ENCODE results near the gene COL11A1.
"Not testable (repeated sequence)": the region's sequence is repeated elsewhere in the genome, so short reads cannot be mapped to it uniquely, and the experiment has no call there.

Gene COL11A1

DNA sequence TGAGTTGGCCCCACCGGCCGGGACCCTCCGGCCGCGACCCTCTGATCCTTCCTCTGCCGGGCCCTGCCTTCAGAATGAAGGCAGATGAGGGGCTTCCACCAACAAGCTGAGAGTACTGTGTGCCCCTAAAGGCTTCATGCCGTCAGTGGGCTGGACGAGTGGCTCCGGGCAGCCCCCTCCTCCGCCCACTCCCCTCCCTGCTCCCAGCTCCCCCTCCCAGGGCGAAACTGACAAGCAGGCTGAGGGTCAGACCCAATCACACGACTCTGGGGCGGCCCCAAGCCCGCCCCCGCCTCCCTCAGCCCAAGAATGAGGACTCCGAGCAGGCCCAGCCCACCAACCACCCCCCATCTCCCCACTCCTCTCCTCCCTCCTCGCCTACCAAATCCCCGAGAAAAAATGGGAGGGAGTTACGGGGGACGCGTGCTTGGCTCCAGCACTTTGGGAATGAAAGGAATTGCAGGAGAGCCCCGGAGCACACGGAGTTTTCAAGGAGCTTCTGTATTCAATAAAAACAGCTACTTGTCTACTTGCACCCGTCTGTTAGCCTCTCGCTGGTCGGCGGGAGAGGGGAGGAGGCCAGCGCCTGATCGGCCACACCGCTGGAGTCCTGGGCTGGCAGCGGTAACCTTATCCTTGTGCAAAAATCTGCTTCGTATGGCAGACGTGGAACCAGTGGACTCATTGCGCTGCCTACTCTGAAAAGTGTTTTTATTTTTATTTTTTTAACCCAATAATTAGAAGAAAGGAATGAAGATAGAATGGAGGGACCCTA is at the start of gene COL11A1:
TSS of gene COL11A1 (minus strand) at position 147 of the 775 bp plus-strand sequence. CDS start 344 bp downstream, outside the sequence.
- DNase-seq = no peak

DNA sequence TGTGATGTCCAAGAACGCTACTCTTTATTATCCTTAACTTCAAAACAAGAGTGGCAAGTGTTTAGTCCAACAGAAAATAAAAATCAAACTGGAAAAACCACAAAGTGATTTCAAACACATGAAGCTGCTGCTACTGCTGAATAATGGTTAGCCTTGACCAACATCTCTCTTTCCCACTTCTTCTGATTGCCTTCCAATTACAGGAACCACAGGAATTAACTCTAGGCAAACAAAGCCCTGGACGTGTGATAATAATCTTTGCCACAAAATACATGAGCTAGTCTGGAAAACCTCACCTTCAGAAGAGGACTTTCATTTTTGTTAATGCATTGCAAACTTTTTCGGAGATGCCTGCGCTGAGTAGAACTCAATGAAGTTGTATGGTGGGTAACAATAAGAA is 48.6 kb upstream of the COL11A1 start:
- DNase-seq = no peak

DNA sequence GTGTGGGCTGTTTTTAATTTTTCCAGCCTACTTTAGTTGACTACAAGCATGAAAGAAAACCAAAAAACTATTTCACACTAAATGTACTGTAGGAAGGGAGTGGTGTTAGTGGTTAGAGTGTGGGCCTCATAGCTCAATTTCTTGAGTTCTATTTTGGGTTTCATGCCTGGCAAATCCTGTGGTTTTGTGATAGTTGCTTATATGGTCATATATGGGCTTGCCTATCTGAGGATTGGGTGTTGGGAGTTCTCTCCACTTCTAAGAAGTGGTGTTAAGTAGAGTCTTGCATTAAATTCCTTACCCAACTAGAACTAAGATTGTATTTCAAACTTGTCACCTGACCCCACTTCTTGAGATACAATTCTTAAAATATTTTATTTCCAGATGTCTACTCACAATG is 37.8 kb upstream of the COL11A1 start:
- no peak for DNase-seq

DNA sequence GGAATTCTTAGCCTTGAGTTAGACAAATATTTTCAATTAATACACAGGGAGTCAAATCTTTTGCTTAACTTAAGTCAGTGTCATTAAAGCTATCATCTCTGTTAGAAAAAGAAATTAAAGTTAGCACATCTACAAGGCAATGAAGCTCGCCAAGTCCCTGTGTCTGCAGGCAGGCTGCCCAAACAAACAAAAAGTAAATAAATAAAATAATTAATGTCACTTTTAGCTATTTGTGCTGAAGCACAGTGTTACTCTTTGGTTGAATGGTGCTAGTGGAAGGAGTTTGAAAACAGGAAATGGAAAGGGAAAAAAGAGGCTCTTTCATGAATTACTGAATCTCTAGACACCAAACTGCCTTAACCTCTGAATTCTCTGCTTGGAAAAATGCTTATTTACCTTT is 37.1 kb upstream of the COL11A1 start:
- DNase-seq = no peak

DNA sequence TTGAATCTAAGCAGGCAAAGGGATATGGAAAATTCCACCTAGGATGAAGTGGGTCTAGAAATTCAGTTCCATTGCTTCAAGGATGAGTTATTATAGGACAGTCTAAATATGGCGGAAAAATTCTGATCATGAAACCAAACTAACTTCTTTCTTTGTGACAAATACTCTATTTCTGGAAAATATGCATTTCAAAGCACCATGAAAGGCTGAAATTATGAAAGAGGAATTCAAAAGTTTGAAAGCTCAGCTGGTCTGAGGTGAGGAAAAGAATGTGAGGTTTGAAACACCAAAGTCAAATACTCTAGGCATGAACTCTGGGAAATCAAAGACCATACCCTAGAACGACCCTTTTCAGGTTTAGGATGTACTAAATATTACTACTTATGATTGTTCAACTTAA is 36.4 kb upstream of the COL11A1 start:
- DNase-seq = no peak

DNA sequence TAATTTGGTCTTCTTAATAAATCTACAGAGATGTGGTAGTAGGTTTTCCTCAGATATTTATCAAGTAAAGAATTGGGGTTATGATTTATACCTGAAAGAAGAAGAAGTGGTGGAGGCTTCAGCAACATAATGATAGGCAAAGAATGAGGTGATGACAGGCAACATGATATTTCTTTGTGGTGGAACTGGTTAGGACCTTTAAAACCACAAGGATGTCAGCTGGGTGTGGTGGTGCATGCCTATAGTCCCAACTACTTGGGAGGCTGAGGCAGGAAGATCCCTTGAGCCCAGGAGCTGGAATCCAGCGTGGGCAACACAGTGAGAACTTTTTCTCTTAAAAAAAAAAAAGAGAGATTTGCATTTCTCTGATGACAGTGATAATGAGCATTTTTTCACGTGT is 34.1 kb upstream of the COL11A1 start:
- DNase-seq = no peak

DNA sequence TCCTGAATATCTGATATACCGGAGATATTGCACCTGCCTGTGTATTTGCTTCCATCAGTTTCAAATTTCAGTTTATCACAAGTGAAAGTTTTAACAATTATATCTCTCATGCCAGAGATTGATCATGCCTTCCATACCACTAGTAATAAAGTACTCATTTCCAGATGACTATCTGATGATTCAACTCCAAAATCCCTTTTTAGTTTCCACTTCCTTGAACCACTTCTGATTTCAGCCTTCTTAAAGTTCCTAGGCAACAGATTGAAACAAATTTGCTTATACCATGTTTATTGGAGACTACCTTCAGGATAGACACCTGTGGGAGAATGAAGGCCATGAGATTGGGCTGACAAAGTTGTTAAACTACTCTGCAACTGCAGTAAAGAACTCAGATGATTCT is 21.5 kb upstream of the COL11A1 start:
- no peak for DNase-seq

DNA sequence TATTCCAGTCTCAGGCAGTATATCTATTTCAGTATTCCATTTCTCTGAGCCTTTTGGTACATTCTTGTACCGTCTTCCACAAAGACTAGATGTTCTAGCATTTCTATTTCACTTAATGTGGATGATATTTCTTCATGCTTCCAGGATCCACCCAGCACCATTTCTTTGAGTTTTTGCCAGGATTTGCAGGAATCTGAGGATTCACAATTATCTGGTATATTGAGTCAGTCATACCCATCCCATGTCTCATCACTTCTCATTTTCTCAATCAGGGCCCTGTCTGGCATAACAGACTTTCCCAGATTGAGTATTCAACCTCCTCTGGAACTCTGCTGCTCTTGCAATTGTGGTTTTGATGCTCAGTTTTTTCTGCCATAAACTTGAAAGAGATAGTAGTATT is 20.9 kb upstream of the COL11A1 start:
- no peak for DNase-seq

DNA sequence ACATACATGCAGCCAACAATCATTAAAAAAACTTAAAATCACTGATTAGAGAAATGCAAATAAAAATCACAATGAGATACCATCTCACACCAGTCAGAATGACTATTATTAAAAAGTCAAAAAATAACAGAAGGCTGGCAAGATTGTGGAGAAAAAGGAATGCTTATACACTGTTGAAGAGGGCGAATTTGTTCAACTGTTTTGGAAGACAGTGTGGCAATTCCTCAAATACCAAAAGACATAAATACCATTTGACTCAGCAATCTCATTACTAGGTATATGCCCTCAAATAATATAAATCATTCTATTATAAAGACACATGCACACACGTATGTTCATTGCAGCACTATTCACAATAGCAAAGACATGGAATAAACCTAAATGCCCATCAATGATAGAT is 19.9 kb upstream of the COL11A1 start:
- not testable (repeated sequence) for DNase-seq

DNA sequence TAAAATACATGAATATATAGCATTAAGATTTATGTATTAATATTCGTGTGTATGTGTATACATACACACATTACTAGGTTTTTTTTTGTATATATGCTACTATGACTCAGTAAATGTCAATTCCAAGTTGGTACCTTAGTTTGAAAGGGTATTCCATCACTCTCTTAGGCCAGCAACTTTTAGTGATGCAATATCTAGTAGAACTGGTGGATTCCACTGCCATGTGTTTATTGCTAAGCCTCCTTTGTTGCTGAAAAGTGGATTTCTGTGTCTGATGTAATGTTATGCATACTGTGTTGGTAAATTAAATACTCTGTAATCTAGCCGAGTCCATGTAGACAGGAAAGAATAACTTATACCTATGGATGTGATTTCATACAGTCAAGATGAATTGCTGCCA is 16.9 kb upstream of the COL11A1 start:
- no peak for DNase-seq

DNA sequence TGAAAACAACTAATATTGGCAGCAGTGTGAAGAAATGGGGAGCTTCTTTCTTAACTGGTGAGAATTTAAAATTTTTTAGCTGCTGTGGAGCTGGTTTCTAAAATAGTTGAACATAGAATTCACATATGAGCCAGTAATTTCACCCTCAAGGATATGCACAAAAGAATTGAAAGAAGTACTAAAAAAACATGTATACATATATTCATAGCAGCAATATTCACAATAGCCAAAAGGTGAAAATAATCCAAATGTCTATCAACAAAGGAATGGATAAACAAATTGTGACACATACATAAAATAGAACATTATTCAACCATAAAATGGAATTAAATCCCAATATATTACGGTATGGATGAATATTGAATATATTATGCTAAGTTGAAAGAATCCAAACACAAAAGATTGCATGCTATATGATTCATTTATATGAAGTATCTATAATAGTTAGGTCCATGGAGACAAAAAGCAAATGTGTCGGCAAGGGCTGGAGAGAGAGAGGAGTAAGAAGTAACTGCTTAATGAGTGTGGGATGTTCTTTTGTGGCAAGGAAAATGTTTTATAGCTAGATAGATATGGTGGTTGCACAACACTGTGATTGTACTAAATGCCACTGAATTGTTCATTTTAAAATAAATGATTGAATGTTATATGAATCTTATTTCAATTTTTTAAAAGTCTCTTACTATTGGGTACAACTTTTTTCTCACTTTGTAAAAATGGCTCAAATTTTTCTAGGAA is 14.8 kb upstream of the COL11A1 start:
- no peak for DNase-seq

DNA sequence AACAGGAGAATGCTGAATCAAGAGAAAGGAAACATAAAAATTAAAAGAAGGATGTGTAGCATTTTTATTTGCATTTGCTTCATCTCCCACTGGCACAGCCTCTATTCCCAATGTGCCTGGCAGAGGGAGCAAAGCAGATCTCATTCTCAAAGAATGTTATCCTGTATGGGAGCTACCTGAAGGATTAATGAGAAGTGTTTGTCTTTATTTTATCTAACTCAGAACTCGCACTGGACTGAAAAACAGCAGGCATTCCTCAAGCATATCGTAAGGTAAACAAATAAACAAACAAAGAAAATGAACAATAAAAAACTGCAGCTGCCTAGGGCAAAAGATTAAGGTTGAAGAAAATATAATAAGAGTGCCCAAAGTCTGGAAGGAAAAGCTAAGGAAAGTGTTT is 12.7 kb upstream of the COL11A1 start:
- DNase-seq = no peak

DNA sequence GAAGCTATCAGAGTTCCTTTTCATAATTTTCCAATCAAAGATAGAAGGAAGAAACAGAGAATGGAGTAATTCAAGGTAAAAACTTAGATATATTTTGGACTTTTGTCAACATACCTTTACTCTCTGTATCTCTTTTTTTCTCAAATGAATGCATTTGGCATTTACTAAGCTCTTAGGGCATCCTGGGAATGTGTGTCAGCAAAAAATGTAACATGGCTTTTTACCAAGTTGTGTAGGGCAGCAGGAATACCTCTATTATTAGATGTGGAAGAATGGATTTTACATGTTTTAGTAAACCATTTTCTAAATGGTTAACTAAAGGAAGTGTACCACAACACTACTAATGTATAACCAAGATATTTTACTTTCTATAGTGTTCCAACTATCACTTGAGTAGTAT is 4.2 kb upstream of the COL11A1 start:
- DNase-seq = no peak

DNA sequence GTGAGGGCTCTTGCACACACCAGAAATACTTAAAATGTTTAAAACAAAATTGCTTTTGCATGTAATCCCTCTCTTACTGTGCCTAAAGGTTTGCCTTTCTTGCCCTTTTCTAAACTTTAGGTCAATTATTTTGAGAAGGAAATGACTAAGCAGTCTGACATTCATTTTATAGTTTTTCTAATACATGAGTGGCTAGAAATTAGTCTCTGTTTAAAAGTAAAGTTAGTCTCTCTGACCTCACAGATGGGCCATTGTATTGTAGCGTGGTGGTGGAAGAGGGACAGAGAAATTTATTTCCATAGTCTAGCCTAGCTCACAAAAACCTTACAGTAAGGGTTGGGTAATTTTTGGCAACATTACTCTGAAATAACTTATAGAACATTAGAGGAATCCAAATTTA is 3.6 kb upstream of the COL11A1 start:
- DNase-seq = no peak

DNA sequence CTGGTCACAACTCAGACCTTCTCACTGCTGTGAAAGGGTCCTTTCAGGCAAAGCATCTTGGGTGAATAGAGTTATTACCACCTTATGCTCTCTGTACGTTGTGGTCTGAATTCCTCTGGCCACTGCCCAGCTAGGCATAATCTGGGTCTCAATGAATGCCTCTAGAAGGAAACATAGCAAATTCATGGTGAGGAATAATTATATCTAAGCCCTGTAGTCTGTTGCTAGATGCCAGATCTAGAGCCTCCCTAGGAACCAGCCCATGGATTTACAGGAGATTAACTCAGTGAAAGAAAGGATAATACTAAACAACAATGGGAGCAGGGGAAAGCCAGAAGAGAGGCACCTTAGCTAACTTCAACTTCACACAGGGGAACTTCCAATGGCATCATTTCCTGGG is 2.4 kb upstream of the COL11A1 start:
- no peak for DNase-seq

DNA sequence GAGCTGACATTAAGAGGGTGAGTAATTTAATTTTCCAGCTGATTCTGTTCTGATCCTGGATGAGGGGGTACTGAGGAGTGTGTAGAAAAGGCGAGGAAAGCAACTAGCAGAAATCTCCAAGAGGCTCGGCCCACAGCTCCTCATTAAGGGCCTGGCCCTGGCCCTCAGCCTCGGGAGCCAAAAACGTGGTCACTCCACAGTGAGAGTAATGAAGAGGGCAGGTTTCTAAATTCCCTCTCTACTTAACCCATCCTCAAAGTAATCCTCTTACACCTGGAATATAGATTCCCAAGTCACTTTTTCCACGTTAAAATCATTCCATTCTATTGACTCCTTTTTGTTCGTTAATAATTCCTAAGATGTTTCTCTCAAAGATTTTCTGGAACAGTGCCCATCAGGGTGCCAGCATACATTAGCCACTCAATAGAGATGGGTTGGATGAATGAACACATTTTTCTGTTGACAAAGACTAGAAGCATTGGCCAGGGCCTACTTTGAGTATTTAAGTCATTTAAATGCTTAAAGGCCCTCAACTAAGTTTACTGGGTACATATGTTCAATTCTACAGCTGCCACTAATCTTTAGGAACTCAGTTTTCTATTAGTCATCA is 1.1 kb upstream of the COL11A1 start:
- DNase-seq = no peak

DNA sequence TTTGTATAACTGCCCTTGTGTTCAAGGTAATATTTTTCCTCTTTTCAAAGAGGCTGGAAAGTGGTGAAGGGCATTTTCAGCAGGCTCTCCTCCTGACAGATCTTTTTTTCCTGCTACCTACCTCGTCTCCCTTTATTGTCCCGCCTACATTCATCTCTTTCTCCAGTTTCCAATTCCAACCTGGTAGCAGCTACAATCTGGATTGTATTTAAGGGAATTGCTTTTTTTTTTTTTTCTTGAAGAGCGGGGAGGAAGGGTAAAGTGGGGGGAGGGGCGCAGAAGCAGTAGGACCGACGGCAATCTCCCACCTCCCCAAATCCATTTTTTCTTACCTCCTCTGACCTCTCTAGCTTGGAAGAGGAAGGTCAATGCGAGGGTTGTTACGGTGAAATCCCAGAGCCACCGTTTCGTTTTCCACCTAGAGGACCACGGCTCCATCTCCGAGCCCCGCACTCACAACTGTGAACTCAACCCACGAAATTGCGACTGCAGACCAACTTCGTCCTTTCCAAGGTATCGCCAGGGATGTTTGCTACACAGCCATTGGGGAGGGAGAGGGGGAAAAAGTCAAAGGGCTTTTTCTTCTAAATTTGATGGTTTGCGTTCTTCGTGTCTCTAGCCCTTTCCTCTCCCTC is 464 bp downstream of the COL11A1 start:
- DNase-seq = no peak

DNA sequence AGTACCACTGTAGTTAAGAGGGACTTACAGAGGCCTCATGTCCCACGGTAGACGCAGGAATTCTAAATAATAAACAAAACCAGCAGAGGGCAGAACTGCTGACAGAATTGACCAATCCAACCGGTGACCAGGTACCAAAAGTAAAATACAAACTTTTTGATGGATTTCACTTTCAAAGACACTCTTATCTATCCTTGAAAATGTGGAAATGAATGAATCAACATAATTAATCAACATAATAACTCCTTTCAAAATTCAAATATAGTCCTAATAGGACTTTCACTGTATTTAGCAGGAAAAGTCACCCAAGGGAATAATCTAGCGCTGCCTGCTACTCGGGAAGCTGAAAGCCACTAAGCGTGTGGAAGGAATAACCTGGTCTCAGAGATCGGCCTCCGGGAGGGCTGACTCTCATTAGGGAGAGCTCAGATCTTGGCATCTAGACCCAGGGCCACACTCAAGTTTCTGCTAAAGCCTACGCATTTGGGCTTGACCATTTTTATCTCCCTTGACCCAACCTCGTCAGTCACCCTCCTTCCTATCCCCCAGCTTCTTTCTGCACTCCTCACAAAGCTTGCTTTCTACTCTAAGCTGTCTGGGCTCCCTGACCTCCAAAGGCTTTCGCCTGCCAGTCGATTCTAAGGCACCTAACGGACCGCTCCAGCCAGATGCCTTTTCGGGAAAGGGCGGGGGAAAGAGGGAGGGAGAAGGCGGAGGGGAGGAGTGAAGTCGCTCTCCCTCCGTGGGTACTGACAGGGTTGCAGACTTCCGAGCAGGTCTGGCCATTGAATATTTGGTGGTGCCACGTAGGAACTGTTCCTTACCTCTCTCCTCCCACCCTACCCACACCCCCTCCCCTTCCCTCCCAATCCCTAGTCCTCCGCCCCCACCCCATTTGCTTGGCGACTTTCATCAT is 1.6 kb downstream of the COL11A1 start:
- DNase-seq = peak; percentile 13 to 49

DNA sequence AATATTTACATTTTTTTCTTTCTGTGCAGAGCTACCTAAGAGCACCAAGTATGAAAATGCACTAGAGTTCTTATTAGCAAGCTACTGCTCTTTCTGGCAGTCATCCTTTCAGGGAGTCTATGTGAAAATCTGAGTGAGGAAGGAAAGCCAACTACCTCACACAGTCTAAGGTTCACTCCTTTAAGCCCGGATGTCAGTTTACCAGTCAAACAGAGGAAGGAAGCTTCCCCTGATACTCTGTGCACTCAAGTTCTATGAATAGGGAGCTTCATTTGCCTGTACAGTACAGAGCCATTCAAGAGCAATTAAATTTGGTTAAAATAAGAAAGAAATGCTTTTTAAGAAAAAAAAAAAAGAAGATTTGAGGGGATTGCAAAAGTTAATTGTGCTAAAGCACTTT is 6.9 kb downstream of the COL11A1 start:
- no peak for DNase-seq

DNA sequence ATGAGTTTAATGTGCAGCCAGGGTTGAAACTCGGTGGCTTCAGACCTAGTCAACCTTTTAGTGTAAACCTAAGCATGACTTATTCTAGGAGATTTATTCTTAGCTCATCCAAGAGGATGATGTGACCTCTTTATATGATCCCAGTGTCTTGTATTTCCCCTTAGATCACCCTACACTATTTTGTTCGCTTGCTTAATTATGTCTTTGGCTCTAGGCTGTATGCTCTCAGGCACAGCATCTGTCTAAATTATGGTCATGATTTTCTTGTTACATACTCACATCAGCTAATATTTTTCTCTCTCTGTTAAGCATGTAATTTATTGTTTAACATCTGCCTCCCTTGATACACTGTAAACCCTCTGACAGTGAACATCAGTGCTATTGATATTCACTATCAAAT is 19.1 kb downstream of the COL11A1 start:
- no peak for DNase-seq

DNA sequence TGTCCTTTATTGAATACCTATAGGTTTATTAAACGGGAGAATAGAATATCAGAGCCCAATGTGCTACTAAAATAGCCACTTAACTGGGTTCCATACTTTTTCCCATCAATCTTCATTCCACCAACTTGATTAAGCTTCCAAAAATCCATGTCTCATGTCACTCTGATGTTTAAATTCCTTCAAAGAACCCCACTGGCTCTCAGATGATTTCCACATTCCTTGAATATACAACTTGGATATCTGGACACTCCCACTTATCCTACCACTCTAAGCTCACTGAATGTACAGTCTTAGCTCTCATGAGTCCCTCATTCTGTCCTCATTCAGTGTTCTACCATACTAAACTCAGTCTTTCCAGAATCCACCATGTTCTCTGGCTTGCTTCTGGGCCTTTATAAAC is 21.1 kb downstream of the COL11A1 start:
- no peak for DNase-seq

DNA sequence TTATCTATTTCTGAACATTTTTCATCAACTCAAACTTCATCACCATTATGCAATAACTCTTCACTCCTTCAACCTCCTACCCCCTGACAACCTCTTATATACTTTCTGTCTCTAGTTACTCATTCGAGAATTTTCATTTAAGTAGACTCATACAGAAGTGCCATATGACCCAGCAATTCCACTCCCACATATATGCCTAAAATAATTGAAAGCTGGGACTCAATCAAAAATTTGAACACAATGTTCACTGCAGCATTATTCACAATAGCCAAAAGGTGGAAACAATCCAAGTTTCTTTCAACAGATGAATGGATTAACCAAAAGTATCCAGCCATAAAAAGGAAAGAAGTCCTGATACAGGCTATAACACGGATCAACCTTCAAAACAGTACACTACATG is 24.1 kb downstream of the COL11A1 start:
- DNase-seq = no peak
